GM18517 (cell line): Measurements from ENCODE around the gene TM2D1.
"Not testable (repeated sequence)": the region's sequence is repeated elsewhere in the genome, so short reads cannot be mapped to it uniquely, and the experiment has no call there.

Source experiments
- ATAC-seq: cut with Tn5 transposase; IDR thresholded peaks from one replicate; pipeline ENCODE4 v1.9.1; 2021; ENCODE audit warnings: mild to moderate bottlenecking, moderate library complexity; ENCODE audit not compliant: unreplicated experiment

The TM2D1 gene

GRCh38 chr1:61718996-61719663 lies 5.8 kb downstream of the TM2D1 start:
- not testable (repeated sequence) for ATAC-seq

- ATAC-seq: no peak
Measured at GRCh38 chr1:61711969-61712368, 13.0 kb downstream of the TM2D1 start.

GRCh38 chr1:61711257-61711656 lies 13.7 kb downstream of the TM2D1 start:
- ATAC-seq: not testable (repeated sequence)

GRCh38 chr1:61709908-61710289 lies 15.0 kb downstream of the TM2D1 start:
- ATAC-seq: no peak

- ATAC-seq: no peak
Measured at GRCh38 chr1:61708953-61709907, 15.7 kb downstream of the TM2D1 start.

- ATAC-seq: no peak
Measured at GRCh38 chr1:61699911-61700851, 24.8 kb downstream of the TM2D1 start.

- no peak for ATAC-seq
Measured at GRCh38 chr1:61692155-61692800, 32.7 kb downstream of the TM2D1 start.

- ATAC-seq: no peak
Measured at GRCh38 chr1:61687901-61688300, 37.0 kb downstream of the TM2D1 start.

- ATAC-seq: no peak
Measured at GRCh38 chr1:61682891-61683290, 42.0 kb downstream of the TM2D1 start.

GRCh38 chr1:61680500-61680899 lies 44.4 kb downstream of the TM2D1 start:
- no peak for ATAC-seq

- ATAC-seq: not testable (repeated sequence)
Measured at GRCh38 chr1:61676881-61677280, 48.1 kb downstream of the TM2D1 start.

- ATAC-seq: no peak
Measured at GRCh38 chr1:61674221-61674620, 50.7 kb downstream of the TM2D1 start.

GRCh38 chr1:61672376-61672775 lies 52.6 kb downstream of the TM2D1 start:
- ATAC-seq: no peak

GRCh38 chr1:61670445-61670844 lies 54.5 kb downstream of the TM2D1 start:
- ATAC-seq: no peak

- no peak for ATAC-seq
Measured at GRCh38 chr1:61670016-61670415, 54.9 kb downstream of the TM2D1 start.

- no peak for ATAC-seq
Measured at GRCh38 chr1:61659061-61659460, 65.9 kb downstream of the TM2D1 start.

- no peak for ATAC-seq
Measured at GRCh38 chr1:61655453-61655852, 69.5 kb downstream of the TM2D1 start.

- no peak for ATAC-seq
Measured at GRCh38 chr1:61654067-61654466, 70.9 kb downstream of the TM2D1 start.

- ATAC-seq: no peak
Measured at GRCh38 chr1:61648983-61649742, 75.8 kb downstream of the TM2D1 start.

GRCh38 chr1:61647142-61647541 lies 77.8 kb downstream of the TM2D1 start:
- no peak for ATAC-seq
